Suppressor macrophage treated with lipopolysaccharide for 1 hour (primary cell): ENCODE measurements around the gene DNAH12.
"Not testable (repeated sequence)": the region's sequence is repeated elsewhere in the genome, so short reads cannot be mapped to it uniquely, and the experiment has no call there.

Experiments
- DNase-seq, 3 donors: peaks; one replicate each; pipeline ENCODE4 v3.0.0-alpha.2; 2020 to 2022

DNAH12 gene

GRCh38 chr3:57538465-57538864 is 5.7 kb downstream of the DNAH12 start:
- no peak for DNase-seq

GRCh38 chr3:57530071-57530608 is 14.0 kb downstream of the DNAH12 start:
- no peak for DNase-seq

- DNase-seq, result no peak
These were observed 25.7 kb downstream of the DNAH12 start for GRCh38 chr3:57518276-57518915.

GRCh38 chr3:57512166-57512565 is 32.0 kb downstream of the DNAH12 start:
- no peak for DNase-seq

- DNase-seq, result no peak
These were observed 38.2 kb downstream of the DNAH12 start for GRCh38 chr3:57505901-57506300.

GRCh38 chr3:57500506-57500905 is 43.6 kb downstream of the DNAH12 start:
- no peak for DNase-seq

GRCh38 chr3:57497904-57498303 is 46.2 kb downstream of the DNAH12 start:
- no peak for DNase-seq

- DNase-seq, result no peak
These were observed 59.6 kb downstream of the DNAH12 start for GRCh38 chr3:57484563-57484962.

GRCh38 chr3:57477193-57477592 is 67.0 kb downstream of the DNAH12 start:
- DNase-seq, result not testable (repeated sequence)

- DNase-seq, result no peak
These were observed 79.3 kb downstream of the DNAH12 start for GRCh38 chr3:57464801-57465200.

- DNase-seq, result no peak
These were observed 80.1 kb downstream of the DNAH12 start for GRCh38 chr3:57464011-57464410.

GRCh38 chr3:57451150-57451846 is 92.8 kb downstream of the DNAH12 start:
- no peak for DNase-seq

- not testable (repeated sequence) for DNase-seq
These were observed 94.8 kb downstream of the DNAH12 start for GRCh38 chr3:57449276-57449847.

- not testable (repeated sequence) for DNase-seq
These were observed 95.7 kb downstream of the DNAH12 start for GRCh38 chr3:57448489-57448888.

GRCh38 chr3:57446318-57446841 is 97.8 kb downstream of the DNAH12 start:
- no peak for DNase-seq

GRCh38 chr3:57444469-57444868 is 99.7 kb downstream of the DNAH12 start:
- DNase-seq, result no peak

GRCh38 chr3:57440144-57440543 is 104.0 kb downstream of the DNAH12 start:
- DNase-seq, result not testable (repeated sequence)

- DNase-seq, result not testable (repeated sequence)
These were observed 105.7 kb downstream of the DNAH12 start for GRCh38 chr3:57438460-57438859.

- DNase-seq, result no peak
These were observed 107.9 kb downstream of the DNAH12 start for GRCh38 chr3:57436195-57436761.

- DNase-seq, result peak; percentile 19 to 35 (median 23)
These were observed 110.1 kb downstream of the DNAH12 start for GRCh38 chr3:57434041-57434440.

GRCh38 chr3:57423335-57423734 is 120.8 kb downstream of the DNAH12 start:
- no peak for DNase-seq

- DNase-seq, result peak in 1 of 3 donors; percentile 6
These were observed 122.8 kb downstream of the DNAH12 start for GRCh38 chr3:57421336-57421735.

- no peak for DNase-seq
These were observed 124.1 kb downstream of the DNAH12 start for GRCh38 chr3:57420001-57420400.
